ENCODE data around the gene MAPK8IP1.

The MAPK8IP1 gene

DNA sequence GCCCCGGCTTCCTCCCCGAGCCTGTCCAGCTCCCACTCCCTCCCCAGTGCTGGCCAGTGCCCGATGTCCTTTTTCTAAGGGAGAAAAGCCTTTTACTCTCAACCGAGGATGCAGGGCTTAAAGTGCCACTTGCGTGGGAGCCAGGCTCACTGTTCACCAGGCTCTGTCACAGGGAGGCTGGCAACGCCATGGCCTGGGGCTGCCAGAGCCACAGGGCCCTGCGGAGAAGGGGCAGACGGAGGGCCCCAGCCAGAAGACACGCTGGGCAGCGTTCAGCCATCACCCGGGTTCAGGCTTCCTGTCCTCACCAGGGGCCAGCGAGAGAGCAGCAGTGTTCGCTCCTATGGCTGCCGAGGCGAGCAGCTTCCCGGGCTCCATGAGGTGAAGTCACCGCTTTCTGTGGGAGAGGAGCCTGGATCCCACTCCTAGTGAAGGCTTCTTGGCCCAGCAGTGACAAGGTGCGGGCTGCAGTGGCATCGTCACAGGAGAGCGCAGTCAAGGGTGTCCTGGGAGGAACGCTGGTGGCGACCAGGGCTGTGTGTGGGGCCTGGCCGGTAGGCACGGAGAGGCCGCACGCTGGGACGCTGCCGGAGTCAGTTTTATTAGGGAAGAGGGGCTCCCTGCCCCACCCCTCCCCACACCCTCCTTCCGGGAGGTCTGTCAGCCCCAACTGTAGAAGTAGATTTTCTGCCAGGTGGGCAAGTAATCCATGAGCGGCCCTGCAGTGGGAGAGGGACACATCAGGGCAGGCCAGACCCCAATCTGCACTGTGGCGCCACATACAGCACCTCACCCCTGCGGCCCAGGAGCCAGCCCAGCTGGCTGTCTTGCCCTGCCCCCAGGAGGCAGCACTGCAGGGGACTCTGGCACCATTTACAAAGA is 24.4 kb downstream of the MAPK8IP1 start:
- no peak for DNase-seq

DNA sequence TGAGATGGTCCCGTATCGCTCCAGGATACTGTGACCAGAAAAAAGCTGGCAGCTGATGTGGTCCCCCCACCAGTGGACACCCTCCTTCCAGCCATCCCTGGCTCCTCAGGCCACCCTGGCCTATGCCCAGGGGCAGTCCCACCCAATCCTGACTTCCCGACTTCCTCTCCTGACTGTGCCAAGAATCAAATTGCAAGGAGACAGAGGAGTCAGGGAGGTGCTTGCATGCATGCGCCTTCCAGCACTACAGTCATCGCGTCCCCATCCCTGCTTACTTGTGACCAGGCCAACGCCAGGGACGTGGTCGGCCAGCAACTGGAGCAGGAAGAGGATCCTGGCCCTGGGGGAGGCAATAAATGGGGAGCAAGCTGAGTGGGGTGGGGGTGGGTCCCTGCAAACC is 25.2 kb downstream of the MAPK8IP1 start:
- DNase-seq = no peak

DNA sequence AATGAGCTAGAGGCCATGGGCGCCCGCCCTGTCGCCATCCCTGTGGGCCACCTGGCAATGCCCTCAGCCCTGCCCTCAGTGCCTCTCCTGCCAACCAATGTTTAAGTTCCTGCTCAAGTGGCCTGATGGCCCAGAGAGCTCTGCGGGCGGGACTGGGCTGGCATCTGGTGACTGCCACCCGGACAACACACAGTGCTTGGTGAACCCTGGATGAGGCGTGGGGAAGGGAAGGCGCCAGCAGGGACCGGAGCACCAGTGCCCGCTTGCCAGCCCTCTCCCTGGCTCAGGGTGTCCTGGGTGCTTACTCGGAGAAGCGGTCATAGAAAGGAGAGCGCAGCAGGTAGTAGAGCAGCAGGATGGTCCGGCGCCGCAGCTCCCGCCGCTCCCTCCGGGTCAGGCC is 28.1 kb downstream of the MAPK8IP1 start:
- DNase-seq = no peak

DNA sequence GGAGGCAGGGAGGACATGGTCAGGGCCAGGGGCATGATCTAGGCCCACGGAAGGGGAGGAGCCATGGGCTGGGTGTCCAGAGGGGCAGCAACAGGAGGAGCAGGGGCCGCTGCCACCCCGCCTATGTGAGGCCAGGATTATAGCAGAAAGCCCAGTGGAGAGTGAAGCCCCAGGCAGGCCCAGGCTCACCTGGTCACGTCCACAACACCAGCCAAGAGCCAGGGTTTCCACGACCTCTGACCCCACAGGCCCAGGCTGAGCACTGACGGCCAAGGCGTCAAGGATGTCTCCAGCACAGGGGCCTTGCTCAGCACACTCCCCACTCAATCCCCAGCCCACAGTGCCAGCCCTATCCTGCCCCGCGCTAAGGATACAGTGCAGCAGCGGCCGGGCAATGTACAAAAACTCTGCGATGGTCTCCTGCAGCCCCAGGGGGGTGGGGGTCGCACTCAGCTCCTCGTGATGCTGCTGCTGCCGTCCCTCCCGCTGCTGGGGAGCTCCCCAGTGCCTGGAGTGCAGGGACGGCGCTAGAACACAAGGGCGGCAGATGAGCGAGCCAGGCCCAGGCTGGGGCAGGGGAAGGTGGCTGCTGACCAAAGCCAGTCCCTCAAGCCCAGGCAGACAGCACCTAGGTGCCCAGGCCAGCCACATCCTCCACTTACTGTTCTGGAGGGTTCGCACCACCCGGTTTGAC is 28.6 kb downstream of the MAPK8IP1 start:
- DNase-seq = no peak

DNA sequence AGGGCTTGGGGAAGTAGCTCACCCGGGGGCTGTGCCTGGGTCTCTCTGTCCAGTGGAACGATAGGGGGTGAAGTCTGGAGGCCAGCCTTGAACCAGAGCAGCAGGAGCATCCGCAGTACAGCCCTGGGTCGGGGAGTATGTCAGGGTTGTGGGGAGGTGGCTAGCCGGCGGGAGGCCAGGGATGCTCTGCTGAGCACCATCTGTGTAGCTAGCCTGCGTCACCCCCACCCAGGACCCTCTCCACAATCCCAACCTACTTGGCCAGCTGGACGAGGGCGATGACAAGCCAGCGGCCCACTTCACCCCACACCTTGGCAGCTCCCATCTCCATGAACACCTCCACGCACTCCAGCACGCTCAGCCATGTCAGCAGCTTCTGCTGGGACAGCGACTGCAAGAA is 30.0 kb downstream of the MAPK8IP1 start:
- DNase-seq = no peak

DNA sequence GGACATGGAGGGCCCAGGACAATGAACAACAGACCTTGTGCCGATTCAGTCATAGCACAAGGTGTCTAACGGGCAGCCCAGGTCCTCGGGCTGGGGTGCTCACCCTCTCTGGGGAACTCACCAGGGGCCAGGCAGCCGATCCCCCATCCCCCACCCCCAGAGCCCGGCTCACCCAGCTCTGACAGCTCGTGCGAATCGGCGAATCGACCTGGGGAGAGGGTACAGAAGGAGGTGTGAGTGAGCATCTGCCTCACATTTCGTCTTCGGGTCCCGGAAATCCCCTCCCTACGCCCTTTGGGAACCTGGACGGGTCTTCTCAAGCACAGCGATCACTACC is 31.8 kb downstream of the MAPK8IP1 start:
- DNase-seq = no peak

DNA sequence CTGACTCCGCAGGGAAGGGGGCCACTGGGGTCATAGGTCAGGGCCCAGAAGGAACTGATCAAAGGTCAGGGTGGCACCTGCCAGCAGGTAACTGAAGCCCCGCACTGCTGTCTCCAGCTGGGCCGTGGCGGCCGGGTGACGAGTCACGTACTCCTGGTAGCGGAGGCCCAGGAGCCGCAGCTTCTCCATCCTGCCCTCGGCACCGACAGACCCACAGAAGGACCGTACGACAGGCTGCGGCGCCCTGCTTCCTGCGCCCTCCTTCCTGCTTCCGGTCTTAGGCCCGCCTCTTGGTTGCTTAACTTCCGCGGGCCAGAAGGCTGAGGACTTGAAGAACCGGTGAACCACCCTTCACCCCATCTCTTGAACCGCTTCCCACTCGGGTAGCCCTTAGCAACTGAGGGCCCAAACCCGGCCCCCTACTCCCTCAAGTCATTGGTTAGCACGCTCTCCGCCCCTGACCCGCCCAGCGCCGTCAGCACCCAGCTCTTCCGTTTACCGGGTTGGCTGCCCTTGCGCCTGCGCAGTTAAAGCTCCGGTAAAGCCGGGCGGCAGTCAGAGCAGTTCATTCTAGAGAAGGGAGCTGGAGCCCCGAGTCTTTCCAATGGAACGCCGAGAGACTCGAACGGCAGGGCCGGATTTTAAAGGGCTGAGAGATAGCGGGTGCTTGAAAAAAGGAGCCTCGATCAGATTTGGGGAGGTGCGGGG is 32.3 kb downstream of the MAPK8IP1 start, which contains the start of gene PEX16:
Gene PEX16 (minus strand): TSS at position 255 of the 708 bp plus-strand sequence. CDS start 66 bp downstream, at position 189.
- peak; percentile 98 to 99 for DNase-seq

DNA sequence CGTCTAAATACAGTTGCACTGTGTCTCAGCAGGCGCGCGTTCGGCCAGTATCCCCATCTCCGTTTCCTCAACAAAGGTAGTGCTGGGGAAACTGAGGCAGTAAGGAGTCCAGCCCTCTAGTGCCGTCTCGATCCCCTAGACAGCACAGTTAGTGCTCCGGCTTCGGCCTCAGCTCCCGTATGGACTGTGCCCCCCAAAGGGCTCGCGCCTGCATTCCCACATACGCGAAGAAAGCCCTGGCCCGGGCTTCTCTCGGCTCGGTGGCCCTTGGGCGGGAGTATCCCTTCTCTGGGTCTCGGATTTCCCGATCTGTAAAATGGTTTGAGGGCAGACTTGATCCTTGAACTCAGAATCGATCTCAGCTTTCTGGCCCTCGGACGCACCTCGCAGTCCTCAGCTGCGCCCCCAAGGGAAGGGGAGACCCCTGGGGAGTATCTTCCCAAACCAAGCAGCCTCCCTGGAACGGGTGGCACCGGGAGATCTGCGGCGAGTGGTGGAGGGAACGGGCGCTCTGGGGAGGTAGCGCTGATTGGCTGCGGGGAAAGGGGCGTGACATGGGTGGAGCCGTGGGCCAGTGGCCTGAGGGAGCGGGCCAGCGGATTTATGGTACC is 33.0 kb downstream of the MAPK8IP1 start:
- DNase-seq = peak; percentile 64 to 84

DNA sequence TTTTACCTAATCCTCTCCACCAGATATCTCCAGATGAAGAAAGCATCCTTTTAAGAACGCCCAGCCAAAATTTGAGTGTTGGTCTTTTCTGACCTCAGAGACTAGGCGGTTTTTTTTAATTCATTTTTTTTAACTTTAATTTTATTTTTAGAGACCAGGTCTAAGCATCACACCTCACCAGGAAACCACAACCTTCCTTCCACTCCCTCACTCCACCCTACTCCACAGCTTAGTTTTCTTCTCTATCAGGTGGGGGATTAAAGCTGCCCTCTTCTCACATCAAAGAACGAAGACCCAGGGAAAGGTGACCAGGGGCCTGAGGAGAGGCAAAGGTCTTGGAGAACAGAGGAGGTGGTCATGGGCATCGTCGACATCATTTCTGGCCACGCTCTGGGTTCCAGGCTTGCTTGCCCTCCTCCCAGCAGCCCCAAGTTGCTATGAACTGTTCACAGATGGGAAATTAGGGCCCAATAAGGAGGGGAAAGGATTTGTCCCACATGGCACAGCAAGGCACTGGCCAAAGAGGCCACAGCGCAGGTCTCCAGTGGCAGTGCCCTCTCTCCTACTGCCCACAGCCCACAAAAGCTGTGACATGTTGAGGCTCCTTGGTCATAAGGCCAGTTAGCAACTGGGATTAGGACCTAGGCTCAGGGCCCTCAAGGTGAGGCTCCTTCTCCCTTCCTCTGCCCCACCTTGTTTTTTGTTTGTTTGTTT is 33.7 kb downstream of the MAPK8IP1 start:
- DNase-seq = no peak

DNA sequence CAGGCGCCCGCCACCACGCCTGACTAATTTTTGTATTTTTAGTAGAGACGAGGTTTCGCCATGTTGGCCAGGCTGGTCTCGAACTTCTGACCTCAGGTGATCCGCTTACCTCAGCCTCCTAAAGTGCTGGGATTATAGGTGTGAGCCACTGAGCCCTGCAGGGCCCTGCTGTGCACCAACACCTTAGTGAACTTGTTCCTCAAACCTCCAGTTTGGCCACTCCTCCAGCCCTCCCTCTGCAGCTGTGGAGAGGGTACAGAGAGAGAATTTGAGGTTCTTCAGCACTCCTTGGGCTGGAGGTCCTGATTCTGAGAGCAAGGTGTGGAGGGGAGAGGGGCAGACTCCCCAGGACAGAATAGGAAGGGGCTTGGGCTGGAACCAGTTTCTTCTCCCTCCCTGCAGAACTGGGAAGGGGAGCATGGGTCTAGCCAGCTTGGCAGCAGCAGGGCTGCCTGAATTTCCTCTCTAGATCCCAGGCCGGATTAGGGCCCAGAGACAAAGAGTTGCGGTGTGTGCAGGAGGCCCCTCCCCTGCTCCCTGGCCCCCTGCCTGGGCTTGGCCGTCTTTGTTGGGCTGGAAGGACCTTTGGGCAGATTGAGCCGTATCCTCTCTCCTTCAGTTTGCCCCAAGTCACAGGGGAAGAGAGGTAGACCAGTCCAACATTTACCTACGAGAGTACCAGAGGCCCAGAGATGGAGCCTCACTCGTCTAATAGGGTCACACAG is 34.5 kb downstream of the MAPK8IP1 start:
- DNase-seq = no peak

DNA sequence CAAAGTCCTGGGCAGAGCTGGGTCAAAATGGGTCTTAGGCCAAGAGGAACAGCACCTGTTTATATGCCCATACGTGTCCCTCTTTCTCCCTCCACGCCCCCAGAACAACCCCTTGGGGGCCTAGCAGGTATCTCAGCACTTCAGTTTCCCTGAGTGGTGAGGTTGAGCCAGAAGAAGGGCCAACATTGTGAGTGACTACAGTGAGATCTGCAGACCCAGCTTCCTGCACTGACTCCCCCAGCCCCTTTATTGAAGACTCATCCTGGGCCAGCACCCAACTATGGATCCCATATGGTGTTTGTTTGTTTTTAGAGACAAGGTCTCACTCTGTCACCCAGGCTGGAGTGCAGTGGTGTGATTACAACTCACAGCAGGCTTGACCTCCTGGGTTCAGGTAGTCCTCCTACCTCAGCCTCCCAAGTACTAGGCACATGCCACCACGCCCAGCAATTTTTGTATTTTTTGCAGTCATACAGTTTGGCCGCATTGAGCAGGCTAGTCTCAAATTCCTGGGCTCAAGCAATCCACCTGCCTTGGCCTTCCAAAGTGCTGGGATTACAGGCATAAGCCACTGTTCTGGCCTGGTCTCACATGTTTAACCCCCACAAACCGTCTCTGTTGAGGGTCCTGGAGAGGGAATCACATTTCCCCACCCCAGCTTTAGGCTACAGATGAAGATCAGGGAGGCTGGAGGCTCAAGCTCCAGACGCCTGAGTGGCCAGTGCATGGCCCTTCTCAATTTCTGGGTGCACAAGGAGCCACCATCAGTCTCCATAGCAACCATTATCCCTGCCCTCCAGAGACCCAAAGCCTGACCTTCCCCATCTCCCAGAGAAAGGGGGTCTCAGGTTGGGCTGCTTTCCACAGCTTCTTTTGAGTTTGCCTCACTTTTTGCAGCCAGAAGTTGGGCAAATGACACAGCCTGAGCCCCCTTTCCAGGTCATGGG is 35.4 kb downstream of the MAPK8IP1 start:
- DNase-seq = no peak

DNA sequence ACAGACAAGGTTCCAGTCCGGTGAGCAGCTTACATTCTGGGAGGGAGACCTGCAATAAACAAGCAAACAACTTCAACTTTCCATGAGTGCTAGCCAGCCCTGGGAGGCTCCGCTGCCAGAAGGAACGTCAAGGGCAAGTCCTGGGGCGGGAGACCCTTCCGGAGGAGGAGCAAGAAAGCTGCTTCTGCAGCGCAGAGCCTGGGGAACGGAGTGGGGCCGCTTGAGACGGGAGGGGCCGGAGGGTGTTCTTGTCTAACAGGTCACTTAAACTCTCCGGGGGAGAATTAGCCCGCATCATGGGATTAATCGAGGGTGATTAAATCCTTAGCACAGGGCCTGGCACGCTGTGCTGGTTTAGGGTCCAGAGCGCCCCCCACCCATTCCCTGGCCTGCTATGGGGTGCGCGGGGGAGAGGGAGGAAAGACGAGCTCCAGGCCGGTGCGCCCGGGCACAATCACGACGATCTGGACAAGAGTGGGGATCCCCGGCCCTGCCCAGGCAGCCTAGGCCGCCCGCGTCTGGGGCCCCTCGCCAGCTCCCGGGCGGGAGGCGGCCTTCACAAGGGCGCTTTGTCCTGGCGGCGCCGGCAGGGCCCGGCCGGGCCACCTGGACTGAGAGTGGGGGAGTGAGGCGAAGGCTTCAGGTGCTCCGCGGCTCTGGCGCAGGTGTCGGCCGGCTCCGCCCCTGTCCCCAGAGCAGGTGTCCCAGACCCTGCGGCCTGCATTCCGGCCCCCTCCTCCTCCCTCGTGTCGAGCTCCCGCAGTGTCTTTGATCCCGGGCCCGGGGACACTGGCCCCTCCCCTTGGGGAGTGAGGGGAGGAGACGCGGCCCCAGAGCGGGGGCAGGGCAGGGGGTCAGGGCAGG is 36.3 kb downstream of the MAPK8IP1 start:
- DNase-seq = no peak

DNA sequence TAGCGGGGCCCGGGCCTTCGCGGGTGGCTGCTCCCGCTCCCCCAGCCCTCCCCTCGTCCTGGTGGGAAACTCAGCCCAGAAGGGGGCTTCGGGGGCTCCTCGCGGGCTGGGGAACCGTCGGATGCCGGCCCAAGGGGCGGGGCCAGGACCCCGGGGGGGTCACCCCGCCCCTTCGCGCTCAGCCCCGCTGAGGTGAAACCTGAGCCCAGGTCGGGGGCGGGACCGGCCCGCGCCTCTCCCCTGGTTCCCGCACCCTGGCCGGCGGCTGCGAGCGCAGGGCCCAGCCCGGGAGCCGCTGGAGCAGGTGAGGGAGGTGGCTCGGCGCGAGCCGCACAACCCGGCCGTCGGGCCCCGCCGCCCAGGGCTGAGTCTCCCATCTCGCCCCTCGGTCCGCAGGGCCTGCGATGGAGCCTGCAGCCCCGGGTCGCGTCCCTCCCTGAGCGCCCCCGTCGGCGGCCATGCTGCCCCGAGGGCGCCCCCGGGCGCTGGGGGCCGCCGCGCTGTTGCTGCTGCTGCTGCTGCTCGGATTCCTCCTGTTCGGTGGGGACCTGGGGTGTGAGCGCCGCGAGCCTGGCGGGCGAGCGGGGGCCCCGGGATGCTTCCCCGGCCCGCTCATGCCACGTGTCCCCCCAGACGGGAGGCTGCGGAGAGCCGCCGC is 37.1 kb downstream of the MAPK8IP1 start, which contains the start of gene LARGE2:
Gene LARGE2 (plus strand): TSS at position 232 of the 658 bp plus-strand sequence. CDS start 227 bp downstream, at position 459.
- DNase-seq = no peak

DNA sequence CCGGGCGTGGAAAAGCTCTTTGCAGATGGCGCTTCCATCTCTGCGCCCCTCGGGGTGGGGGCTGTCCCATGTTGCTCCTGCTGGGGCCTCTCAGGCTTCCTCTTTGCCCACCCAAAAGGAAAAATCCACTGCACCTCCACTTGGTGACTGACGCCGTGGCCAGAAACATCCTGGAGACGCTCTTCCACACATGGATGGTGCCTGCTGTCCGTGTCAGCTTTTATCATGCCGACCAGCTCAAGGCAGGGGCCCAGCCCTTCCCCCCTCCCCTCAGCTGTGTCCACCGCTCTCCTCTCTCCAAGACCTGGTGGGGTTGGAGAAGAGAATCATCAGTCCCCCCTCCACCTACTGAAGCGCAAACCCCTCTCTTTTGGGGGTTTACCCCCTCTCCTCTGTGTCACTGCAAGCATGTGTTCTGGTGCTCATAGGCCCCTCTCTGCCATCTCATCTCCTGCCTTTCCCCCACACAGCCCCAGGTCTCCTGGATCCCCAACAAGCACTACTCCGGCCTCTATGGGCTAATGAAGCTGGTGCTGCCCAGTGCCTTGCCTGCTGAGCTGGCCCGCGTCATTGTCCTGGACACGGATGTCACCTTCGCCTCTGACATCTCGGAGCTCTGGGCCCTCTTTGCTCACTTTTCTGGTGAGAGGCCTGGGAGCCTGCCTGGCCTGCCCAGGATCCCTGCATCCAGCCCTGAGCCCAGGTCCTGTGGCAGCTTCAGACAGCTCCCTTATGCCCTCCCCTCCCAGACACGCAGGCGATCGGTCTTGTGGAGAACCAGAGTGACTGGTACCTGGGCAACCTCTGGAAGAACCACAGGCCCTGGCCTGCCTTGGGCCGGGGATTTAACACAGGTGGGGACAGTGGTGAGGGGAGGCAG is 38.8 kb downstream of the MAPK8IP1 start:
- no peak for DNase-seq

DNA sequence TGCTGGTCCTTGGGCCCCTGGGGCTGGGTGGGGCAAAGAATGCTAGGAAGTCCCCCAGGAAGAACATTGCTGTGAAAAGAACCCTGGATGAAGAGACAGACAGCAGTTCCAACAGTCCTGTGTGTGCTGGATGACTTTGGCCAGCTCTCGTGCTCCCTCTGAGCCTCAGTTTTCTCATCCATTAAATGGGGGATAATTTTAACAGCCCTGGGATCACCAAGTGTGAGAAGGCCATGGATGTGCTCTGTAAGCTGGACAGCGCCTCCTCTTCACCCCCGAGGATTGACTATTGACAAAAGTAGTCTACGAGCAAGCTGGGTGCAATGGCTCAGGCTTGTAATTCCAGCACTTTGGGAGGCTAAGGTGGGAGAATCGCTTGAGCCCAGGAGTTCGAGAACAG is 39.5 kb downstream of the MAPK8IP1 start:
- no peak for DNase-seq

DNA sequence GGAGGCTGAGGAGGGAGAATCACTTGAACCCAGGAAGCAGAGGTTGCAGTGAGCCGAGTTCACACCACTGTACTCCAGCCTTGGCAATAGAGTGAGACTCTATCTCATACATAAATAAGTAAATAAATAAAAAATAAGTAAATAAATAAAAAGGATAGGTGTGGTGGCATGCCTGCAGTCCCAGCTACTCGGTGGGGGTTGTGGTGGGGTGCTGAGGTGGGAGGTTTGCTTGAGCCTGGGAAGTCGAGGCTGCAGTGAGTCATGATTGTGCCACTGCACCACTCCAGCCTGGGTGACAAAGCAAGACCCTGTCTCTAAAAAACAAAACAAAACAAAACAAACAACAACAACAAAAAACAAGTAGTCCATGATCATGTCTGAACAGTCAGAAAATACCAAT is 40.1 kb downstream of the MAPK8IP1 start:
- DNase-seq = no peak

DNA sequence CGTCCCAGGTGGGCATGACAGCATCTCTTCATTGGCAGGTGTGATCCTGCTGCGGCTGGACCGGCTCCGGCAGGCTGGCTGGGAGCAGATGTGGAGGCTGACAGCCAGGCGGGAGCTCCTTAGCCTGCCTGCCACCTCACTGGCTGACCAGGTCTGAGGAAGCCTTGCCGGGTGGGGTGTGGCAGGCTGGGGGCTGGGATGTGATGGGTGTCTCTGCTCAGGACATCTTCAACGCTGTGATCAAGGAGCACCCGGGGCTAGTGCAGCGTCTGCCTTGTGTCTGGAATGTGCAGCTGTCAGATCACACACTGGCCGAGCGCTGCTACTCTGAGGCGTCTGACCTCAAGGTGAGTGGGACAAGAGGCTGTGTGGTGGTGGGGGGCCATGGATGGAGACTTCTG is 40.5 kb downstream of the MAPK8IP1 start:
- DNase-seq = no peak
